GM19372 (cell line): ENCODE data around the gene MTHFSD.

Source experiments
- ATAC-seq: cut with Tn5 transposase; IDR thresholded peaks from one replicate; pipeline ENCODE4 v1.9.1; 2021; ENCODE audit warnings: mild to moderate bottlenecking, low read depth, moderate library complexity; ENCODE audit not compliant: unreplicated experiment

MTHFSD gene

DNA sequence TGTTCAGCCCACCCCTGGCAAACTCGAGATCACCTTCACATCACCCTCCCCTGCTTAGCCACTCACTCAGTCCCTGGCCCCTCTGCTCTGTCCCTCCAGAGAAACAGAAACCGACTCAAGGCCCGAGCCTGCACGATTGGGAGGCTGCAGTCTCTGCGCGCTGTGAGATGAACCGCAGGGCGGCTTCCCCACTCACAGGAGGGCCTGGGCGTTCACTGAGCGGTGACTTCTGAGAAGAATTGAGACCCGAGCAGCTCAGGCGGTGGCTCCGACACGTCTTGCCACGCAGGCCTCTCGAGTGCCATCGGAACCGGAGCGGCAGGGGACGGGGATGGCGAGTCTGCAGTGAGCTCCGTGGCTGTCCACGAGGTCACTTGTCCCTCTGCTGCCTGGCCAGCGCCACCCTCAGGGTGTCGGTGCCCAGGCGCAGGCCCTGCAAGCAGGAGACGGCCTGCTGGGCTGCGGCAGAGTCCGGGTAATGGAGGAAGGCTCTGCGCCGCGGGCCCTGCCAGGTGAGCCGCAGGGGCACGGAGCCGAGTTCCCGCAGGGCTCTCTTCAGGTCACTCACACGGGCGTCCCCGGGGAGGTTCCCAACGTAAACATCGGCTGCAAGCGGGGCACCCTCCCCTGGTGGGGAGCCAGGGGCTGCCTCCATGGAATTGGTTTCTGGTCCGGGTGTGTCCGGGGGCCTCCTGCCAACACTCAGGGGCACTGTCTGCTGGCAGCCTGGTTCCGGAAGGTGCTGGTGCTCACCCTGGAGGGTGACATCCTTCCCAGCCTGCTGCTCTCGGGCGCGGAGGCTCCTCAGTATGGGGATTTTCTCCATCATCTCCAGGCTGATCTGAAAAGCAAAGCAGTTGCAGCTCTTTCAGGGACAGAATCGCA lies 23.2 kb downstream of the MTHFSD start:
- ATAC-seq, result no peak

GRCh38 chr16:86531191-86531545 lies 23.9 kb downstream of the MTHFSD start:
- no peak for ATAC-seq

DNA sequence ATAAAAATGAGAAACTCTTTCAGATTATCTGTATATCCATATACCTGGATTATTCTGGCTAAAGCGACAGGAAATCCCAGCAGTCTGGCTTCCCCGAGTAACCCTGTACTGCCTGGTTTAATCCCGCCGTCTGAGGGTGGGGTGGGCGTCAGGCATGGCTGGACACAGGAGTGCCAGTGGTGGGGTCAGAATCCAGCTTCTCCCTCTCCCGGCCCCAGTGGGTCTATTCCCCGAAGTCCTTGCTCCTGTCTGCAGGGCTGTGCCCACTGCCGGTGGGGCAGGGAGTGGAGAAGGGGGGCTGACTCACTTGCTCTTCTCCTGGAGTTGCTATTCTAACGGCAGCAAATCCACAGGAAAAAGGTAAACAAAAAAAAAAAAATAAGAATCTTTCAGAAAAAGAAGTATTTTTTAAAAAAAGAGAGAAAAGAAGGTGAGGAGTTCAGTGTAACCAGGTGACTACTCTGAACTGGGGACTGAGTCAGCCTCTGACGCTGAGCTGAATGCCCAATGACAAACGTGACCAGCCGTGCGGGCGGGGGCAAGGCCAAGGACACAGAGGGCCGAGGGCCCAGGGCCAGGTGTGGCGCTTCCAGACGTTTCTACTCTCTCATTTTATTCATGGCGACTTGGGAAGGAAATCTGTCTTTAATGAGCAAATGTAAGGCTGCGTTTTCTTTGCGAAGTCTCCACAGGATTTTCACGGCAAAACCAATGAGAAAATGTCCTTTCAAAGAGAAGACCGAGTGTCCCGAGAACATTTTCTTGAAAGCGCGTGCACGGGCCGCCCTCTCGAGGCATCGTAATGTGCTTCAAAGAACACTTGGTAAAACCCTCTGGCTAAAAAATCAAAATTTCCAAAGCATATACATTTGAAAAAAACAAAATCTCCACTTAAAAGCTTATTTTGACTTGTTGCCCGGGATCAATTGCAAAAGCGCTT lies 24.5 kb downstream of the MTHFSD start:
- ATAC-seq, result no peak

DNA sequence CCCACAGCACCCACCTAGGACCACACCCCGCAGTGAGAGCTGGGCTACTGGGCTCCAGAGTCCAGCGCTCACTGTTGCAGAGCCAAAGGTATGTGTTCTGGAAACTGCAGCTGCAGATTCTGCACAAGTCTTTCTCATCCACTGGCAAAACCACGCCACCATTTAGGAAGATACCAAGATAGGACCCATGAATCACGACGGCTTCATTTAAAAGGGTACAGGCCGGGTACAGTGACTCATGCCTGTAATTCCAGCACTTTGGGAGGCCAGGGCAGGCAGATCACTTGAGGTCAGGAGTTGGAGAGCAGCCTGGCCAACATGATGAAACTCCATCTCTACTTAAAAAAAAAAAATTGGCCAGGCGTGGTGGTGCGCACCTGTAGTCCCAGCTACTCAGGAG lies 25.9 kb downstream of the MTHFSD start:
- no peak for ATAC-seq

- ATAC-seq, result no peak
Measured at GRCh38 chr16:86528061-86528929, 26.7 kb downstream of the MTHFSD start.

GRCh38 chr16:86527366-86527765 lies 27.7 kb downstream of the MTHFSD start:
- no peak for ATAC-seq

GRCh38 chr16:86525696-86526095 lies 29.3 kb downstream of the MTHFSD start:
- ATAC-seq, result no peak

DNA sequence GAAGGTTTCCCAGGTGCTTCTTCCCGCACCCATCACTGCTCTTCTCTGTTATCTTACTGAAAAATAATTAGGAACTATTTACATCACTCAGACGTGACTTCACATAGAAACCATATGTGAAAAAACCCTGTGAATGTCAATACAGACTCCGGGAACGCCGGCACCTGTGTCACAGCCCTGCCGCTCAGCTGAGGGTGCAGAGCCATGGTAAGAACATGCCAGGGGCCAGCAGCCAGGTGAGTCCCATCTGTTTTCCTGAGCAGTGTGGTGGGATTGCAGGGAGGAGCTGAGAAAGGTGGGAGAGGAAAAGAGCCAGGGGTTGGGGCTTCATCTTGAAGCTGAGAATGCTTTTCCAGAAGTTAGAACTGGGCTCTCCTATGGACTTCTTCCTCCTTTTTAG lies 31.0 kb downstream of the MTHFSD start:
- no peak for ATAC-seq

DNA sequence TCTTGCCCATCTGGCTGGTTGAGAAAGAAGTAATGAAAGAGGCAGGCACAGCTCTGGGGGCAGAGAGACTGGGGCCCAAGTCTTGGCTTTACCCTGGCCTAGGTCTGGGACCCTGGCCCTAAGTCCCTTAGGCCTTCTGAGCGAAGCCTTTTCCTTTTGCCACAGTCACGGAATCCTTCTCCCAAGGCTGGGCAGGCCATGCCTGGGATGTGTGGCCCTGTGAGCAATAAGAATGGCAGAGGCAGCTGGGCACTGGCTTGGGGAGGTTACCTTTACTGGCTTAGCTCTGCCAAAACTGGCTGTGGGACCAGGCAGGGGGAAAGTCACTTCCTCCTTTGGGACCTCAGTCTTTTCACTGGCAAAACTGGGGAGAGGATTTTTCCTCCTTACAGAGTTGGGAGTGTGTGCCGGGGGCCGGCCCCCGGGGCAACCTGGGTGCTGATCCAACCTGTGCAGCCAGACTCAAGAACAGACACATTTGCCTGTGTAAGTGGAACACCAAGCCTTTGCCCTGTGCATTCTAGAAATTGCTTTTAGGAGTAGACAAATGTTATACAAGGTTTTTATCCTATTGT lies 31.8 kb downstream of the MTHFSD start:
- no peak for ATAC-seq

- no peak for ATAC-seq
Measured at GRCh38 chr16:86522634-86523033, 32.4 kb downstream of the MTHFSD start.

DNA sequence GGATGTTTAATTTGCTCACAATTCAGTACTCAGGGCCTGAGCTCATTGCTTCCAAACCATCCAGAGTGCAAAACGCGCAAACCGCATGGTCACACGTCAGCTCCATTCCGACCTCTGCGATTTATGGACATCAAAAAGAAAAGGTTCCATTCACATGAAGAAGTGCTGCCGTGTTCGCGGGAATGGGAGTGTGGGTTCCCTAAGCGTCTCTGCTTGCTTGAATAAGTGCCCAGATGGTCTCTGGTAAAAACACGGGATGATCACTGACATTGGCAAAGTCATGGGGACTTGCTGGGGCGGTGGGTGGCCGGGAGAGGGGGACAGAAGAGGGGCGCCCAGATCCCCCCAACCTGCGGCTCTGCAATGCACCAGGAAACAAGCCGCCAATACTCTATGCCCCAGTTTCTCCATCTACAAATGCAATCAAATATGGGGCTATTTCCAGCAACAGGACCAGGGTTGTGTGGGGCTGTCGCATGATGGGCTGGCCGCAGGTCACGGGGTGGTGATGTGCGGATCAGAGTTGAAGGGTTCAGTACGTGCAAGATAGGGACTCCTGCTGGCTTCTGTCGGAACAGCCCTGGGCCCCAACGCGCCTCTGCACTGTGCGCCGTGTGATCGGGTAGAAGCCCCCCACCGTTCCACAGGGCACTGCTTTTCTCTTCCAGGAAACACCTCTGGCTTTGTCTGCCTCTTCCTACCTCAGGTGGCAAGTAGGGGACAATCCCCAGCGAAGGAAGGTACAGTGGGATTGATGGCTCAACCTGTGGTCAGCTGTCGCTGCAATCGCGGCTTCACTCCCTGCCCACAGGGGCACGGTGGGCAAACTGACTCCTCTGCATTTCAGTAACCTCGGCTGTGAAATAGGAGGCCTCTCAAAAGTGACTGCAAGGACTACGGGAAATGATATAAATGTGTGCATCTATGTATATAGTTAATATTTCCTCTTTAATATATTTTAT lies 33.5 kb downstream of the MTHFSD start:
- ATAC-seq, result no peak

DNA sequence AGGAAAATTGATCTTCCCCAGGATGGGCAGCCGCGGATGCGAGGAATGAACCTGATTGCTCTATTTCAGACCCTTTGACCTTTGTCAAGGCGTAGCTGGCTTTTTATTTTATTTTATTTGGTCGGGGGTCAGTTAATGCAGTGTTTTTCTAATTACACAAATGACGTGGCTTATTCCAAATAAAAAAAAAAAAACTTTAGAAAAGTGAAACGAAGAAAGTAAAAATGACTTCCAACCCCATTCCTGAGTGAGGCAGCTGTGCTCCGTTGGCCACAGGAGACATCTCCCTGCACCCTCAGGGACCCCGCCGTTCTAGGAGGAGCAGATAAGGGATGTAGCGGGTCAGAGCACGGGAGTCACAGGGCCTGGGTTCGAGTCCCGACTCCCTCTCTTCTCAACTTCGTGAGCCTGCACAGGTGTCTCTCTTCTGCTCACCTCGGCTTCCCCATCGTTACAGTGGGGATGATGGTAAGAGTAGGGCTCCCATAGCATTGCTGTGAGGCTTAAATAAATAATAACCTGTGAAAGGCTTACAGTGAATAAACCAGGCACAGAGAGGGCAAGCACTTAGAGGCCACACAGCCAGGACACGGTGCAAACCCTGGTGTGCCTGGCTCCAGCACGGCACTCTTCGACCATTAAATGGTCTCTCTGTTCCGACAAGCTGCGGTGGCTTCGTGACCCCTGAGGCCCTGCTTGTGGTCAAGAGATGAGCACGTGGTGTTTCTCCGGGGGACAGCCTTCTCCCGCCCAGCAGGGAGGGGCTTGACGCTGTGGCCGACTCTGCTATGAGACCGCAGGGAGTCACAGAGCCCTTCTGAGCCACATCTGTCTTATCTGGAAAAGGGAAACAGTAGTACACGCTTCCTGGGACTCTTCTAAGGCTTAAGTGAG lies 34.5 kb downstream of the MTHFSD start:
- no peak for ATAC-seq

DNA sequence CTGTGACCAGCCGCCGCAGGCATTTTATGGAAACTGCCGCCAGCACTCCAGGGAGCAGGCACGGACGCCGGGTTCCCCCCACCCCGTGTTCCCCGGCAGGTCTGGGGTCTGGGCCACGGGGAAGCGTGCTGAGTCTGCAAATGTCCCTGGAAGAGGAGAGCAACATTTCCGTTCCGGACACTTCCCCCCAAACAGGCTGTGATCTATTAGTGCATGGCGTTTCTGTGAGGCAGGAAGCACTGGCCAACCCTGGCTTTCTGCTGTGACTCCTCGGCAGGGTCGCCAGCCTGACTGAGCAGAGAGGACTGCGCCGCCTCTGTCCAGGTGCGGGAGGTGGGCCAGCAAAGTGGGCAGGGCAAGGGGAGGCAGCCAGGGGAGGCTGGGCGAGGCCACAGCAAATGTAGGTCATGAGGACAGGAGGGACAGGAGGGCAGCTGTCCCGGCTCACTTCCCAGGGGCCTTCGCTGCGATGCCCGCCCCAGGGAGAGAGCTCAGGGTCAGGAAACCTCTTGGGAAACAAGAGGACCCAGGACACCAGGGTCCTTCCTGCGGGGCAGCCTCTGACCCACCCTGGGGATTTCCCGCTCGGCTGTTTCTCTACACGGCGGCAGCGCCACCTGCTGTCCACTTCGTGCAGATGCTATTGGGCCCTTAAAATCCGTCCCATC lies 35.3 kb downstream of the MTHFSD start:
- ATAC-seq, result no peak

DNA sequence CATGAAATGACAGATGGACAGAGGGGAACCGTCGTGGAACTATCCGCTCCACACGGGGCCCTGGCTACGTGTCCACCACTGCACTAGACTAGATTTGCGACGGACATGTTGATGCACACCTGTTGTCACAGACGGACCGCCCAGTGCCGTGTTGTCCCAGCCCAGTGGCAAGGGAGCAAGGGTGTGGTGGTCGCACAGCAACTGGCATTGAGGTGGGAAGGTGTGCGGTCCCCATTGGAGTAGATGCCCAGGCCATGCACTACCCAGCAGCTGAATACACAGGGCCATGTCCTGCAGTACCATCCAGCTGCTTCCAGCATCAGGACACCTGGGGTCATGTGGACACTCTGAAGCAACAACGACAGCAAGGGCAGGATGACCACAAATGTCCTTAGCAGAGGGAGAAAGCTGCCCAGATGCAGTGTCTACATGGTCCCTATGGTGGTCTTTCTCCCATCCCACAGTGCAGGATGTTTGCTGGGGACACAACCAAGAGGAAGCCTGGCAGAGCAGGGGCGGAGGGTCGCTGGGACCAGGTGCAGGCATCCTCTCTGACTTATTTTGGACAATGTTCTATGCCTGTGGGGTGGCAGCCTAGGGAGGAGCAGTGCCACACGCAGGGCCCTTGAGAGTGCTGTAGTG lies 35.9 kb downstream of the MTHFSD start:
- ATAC-seq, result no peak

DNA sequence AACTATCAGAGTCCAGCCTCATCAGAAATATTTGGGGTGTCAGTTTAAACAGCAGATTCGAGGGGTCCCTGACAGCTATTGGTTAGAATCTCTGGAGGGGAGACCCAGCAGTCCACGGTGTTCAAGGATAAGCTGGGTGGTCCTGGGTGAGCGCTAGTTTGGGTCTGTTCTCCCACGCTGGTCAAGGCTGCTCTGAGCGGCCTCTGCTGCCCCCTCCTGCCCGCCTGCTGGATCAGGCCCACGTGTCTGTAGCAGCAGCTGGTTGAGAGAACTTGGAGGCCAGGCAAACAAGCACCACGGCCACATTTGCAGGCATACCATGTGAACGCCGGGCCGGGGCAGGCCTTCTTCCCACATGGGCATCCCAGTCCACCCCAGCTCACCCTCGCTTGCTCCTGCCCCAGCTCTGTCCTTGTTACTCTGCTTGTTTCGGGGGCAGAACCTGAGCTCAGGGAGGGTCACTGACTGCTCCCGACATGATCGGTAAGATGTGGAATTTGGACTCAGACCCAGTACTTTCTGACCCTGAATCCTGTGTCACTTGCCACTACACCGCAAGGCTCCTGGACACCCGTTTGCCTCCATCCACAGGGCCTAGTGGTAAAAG lies 37.3 kb downstream of the MTHFSD start:
- no peak for ATAC-seq

GRCh38 chr16:86517033-86517432 lies 38.0 kb downstream of the MTHFSD start:
- ATAC-seq, result no peak

DNA sequence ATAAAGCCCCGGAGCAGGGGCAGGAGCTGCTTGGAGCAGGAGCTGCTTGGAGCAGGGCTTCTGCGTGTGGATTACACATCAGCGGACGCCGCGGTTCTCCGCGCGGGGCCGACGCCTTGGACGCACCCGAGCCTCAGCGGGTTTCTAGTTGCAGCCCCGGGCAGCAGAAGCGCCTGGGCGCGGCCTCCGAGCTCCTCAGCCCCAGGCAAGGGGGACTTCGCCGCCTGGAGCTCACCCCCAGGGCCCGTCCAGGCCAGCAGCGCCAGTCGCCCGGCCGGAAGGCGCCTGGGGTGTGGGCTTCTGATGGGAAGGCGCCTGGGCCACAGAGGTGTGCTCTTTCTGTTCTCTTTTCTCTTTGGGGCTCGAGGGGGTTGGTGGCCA lies 38.4 kb downstream of the MTHFSD start:
- no peak for ATAC-seq
